GM18868 (cell line): ENCODE data around the gene EGFLAM.
"Not testable (repeated sequence)": the region's sequence is repeated elsewhere in the genome, so short reads cannot be mapped to it uniquely, and the experiment has no call there.

Experiments
- ATAC-seq: cut with Tn5 transposase; IDR thresholded peaks from one replicate; pipeline ENCODE4 v1.9.1; 2021; ENCODE audit warnings: mild to moderate bottlenecking, moderate library complexity; ENCODE audit not compliant: unreplicated experiment

The EGFLAM gene

GRCh38 chr5:38413696-38414095 lies 155.3 kb downstream of the EGFLAM start:
- no peak for ATAC-seq

GRCh38 chr5:38414348-38414747 lies 156.0 kb downstream of the EGFLAM start:
- no peak for ATAC-seq

- not testable (repeated sequence) for ATAC-seq
Measured at GRCh38 chr5:38415772-38416171, 157.4 kb downstream of the EGFLAM start.

DNA sequence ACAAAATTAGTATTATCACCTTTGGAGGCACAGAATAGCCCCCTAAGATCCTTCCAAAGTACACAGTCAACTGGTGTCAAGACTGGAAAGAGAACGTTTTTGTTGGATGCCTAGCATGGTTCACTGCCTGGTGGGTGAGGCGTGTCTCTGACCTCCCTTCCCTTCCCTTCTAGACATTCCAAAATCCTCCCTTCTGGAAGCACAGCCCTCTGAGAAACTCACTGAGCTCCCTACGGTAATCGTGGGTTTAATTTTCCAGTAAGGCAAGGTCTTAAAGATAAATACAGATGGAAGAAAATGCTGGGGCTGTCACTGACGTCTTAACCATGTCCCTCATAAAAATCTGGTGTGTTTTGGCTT lies 159.3 kb downstream of the EGFLAM start:
- no peak for ATAC-seq

DNA sequence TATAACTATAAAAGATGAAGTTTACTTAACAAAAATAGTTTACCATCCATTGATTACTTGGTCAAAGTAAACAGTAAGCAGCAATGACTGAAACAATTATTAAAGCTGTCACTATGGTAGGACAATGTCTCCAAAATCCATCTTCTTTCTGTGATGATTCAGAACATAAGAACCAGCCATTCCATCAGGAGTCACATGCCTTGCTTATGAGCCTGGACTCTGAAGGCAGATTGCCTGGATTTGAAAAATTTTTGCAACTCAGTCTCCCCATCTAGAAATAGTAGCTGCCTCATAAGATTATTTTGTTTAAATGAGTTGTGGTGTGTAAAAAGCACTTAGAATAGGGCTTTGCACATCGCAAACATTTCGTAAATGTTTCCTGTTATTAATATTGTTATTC lies 161.9 kb downstream of the EGFLAM start:
- no peak for ATAC-seq

DNA sequence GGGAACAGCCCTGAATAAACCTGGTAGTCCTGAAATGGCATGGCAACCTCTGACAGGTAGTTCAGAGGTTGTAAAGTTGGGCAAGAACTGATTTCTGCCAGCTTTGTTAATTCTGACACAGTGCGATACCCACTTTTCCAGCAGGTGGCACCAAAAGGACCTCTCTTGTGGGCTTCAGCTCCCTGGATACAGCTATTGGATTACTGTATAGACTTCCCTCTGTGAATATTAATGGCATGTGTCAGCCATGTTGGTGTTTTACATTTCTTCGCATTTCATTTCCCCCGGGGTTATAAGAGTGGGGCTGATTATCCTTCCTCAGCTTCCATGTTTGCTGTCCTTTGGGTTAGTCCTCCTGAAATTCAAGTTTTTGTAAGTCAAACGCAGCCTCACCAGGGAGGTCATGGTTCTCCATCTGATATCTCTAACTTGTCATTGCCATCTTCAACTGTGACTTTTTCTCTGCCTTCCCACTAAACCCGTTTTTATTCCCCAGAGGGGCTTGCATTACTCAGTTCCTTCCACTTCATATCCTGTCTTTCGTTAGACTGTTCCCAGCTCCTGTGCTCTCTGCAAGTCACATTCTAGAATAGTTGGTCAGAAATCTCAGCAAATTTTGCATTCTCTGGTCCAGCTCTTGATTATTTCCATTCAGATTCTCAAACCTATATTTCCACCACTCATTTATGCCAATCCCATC lies 162.5 kb downstream of the EGFLAM start:
- ATAC-seq, result no peak

DNA sequence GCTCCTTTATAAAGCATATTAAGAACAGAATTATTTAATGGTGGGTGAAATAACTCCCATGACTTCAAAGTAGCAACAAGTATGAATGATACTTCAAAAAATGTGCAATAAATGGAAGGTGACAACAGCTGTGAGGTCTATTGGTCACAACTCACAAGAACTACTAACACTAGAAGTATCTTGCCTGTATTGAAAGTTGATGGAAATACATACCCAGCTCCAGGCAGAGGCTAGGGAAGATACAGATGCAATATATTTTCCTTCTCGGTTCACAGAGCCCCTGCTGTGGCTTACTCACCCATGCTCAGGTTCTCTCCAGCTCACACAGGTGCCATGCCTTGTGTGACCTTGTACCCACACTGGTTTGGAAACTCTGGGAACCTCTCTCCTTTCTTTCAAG lies 164.3 kb downstream of the EGFLAM start:
- no peak for ATAC-seq

- no peak for ATAC-seq
Measured at GRCh38 chr5:38423276-38424147, 165.2 kb downstream of the EGFLAM start.

DNA sequence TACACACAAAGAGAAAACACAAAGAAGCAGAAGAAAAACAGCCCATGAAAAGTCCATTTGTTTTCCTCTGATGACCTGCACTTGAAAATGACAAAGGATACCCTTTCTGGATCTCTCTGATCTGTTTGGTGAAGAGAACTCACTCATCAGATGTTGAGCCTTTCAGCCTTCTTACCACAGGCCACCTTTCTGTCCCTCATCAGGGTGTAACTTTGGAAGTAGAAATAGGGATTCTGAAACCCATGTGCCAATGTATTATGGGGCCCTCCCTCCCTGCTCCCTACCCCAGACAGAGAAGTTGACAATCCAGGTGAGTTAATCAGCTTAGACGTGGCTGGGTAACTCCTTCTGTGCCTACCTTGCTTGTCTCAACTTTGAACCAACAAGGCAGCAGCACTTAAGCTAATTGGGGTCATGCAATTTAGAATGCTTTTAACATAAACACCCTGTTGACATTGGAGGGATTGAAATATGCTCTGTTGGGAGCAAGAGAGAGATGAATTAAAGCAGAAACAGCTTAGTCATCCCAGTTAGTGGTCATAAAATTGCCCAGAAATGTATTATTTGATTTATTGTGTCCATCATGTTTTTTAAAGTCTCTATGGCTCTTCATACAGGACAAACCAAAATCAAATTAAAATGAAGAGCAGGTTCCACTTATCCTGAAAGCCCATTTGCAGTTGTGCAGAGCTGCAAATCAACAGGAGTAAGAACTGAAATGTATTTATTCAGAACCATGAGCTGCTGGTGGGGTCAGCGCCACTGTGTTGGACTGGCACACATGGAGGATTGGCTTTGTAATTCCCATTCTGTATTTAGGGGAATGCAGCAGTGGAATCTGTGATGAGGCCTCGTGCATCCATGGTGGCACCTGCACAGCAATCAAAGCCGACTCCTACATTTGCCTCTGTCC lies 166.0 kb downstream of the EGFLAM start:
- ATAC-seq, result no peak

GRCh38 chr5:38426490-38426889 lies 168.1 kb downstream of the EGFLAM start:
- ATAC-seq, result no peak

GRCh38 chr5:38426986-38427950 lies 168.9 kb downstream of the EGFLAM start:
- ATAC-seq, result no peak

DNA sequence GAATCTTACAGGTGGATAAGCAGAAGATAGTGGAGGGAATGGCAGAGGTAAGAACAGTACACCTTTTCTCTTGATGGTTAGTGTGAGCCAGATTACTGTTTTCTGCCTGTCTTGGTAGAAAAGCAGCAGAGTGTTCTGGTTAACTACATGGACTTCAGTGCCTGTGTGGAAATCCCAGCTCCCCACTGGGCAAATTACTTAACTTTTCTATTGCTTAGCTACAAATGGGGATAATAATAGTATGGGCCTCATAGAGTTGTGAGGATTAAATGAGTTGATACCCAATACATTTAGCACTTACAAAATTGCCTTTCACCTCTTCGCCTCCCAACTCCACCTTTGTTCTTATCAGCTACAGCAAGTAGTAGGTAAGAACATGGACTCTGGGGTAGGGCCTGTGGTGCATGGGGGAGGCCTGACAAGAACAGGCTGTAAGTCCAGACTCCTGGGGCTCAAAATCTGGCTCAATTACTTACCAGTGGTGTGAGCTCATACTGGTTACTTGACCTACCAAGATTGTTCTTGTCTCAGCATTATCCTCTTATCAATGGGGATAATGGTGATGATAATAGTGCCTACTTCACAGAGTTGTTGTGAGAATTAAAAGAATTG lies 173.0 kb downstream of the EGFLAM start:
- ATAC-seq, result no peak

DNA sequence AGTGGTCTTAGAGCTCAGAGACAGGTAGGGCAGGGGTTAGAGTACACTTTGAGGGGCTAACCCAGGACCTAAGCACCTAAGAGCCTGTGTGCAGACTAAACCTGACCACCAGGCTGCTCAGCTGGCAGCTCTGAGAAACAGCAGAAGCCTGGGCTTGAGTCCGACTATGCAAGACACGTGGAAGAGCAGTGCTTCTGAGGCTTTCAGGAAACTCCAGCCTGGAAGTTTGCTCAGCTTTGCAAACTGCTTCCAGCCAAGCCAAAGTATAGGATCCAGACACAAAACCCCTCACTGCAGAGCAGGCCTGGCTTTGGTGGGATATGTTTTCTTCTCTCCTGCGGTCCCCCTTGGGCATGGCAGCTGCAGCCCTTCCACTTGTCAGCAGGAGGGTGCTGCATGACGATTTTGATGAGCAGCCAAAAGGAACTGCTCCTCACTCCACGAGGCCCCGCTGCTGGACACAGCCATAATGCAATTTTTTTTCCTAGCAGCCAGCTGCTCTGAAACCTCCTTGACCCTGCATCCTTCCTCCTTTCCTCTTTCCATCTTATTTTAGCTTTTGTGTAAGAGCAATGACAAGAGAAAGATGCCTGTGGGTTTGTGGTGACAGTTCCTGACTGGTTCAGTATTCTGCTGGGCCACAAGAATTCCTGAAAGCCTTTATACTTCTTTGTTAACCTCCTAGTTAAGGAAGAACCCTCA lies 175.0 kb downstream of the EGFLAM start:
- ATAC-seq, result no peak

- ATAC-seq, result no peak
Measured at GRCh38 chr5:38434966-38435705, 176.8 kb downstream of the EGFLAM start.

- ATAC-seq, result no peak
Measured at GRCh38 chr5:38438757-38439156, 180.4 kb downstream of the EGFLAM start.

GRCh38 chr5:38441453-38442246 lies 183.3 kb downstream of the EGFLAM start:
- peak; percentile 100 for ATAC-seq

DNA sequence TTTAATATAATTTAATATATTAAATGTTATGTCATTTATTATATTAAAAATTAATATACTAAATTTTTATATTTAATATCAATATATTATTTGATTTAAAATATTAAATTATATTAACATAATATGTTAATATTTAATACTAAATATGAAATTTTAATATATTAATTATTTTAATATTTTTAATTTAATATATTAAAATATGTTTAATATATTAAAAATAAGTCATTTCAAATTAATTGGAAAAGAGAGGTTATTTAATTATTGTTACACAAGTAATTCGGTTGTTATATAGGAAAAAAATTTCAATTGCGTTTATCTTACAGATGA lies 183.9 kb downstream of the EGFLAM start:
- ATAC-seq, result no peak

DNA sequence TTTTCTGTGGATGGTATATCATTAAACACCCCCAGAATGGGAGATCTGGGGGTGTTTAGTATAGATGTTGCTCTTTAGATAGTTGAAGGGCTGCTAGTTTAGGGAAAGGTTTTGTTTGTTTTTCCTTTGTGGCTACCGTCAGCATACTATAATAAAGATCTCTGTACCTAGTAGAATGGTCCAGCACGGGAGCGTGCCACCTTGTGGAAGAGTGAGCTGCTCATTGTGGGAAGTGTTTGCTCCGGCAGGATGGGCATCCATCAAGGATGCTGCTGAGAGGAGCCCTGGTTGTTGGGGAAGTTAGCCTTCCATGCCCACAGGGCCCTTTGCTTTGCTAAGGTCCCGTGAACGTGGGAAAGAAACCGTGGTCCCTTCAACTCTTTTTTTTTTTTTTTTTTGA lies 185.0 kb downstream of the EGFLAM start:
- ATAC-seq, result no peak
